ENCODE results near the gene ING4.

DNA sequence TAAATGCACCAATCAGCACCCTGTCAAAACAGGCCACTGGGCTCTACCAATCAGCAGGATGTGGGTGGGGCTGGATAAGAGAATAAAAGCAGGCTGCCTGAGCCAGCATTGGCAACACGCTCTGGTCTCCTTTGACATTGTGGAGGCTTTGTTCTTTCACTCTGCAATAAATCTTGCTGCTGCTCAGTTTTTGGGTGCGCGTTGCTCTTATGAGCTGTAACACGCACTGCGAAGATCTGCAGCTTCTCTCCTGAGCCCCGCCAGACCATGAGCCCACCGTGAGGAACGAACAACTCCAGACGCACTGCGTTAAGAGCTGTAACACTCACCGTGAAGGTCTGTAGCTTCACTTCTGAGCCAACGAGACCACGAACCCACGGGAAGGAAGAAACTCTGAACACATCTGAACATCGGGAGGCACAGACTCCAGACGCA, 46.1 kb upstream of the ING4 start:
- TF ChIP-seq EZH2phosphoT487 (IDR thresholded peaks at IDR 0.05; ENCODE audit: borderline replicate concordance), result no peak
- TF ChIP-seq, protein P1, sequence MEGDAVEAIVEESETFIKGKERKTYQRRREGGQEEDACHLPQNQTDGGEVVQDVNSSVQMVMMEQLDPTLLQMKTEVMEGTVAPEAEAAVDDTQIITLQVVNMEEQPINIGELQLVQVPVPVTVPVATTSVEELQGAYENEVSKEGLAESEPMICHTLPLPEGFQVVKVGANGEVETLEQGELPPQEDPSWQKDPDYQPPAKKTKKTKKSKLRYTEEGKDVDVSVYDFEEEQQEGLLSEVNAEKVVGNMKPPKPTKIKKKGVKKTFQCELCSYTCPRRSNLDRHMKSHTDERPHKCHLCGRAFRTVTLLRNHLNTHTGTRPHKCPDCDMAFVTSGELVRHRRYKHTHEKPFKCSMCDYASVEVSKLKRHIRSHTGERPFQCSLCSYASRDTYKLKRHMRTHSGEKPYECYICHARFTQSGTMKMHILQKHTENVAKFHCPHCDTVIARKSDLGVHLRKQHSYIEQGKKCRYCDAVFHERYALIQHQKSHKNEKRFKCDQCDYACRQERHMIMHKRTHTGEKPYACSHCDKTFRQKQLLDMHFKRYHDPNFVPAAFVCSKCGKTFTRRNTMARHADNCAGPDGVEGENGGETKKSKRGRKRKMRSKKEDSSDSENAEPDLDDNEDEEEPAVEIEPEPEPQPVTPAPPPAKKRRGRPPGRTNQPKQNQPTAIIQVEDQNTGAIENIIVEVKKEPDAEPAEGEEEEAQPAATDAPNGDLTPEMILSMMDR (conservative IDR thresholded peaks at IDR 0.05; ENCODE audit: low read length), result no peak

Data from Loucy (cell line).